Glutamatergic neuron (in vitro differentiated cells): ENCODE measurements around the gene DOCK10. TPM values are rescaled to one million over a fixed set of nuclear protein-coding genes. Genes with fewer than 3 reads are reported as not detected.

ENCODE experiments used
- DNase-seq: peaks from one replicate; pipeline ENCODE4 v3.0.0; 2022
- H3K27ac Mint-ChIP-seq: one replicate; pipeline ENCODE4 v1.8.0; 2020; ENCODE audit warnings: mild to moderate bottlenecking, mixed read lengths, inconsistent platforms; ENCODE audit not compliant: unreplicated experiment
- H3K27me3 Mint-ChIP-seq: one replicate; pipeline ENCODE4 v1.8.0; 2020; ENCODE audit warnings: mild to moderate bottlenecking, moderate library complexity, mixed read lengths, inconsistent platforms; ENCODE audit not compliant: unreplicated experiment
- H3K36me3 Mint-ChIP-seq: one replicate; pipeline ENCODE4 v1.8.0; 2020; ENCODE audit warnings: mild to moderate bottlenecking, mixed read lengths, inconsistent platforms; ENCODE audit not compliant: unreplicated experiment
- H3K4me1 Mint-ChIP-seq: one replicate; pipeline ENCODE4 v1.8.0; 2020; ENCODE audit warnings: mild to moderate bottlenecking, low read depth, mixed read lengths, inconsistent platforms; ENCODE audit not compliant: unreplicated experiment
- H3K4me3 Mint-ChIP-seq: one replicate; pipeline ENCODE4 v1.8.0; 2020; ENCODE audit warnings: mild to moderate bottlenecking, mixed read lengths, inconsistent platforms; ENCODE audit not compliant: unreplicated experiment
- H3K9me3 Mint-ChIP-seq: one replicate; pipeline ENCODE4 v1.8.0; 2020; ENCODE audit warnings: mild to moderate bottlenecking, moderate library complexity, mixed read lengths, inconsistent platforms; ENCODE audit not compliant: unreplicated experiment
- CTCF ChIP-seq: fragments of 200-600 bp; sonication (generic); IDR thresholded peaks from one replicate; pipeline ENCODE4 v1.5.0; 2021; ENCODE audit not compliant: partially characterized antibody, unreplicated experiment
- total RNA-seq: library from RNA; stranded (reverse); fragmentation: NEBNext Ultra II Directional; extraction: Animal tissue kit (Norgen Biotek cat#: 25700); gene quantifications from one replicate; pipeline ENCODE4 v1.2.1, GENCODE V29; 2021; ENCODE audit not compliant: unreplicated experiment

DOCK10 gene
- total RNA-seq, 1 donor from 2014 or later: 1.1 TPM

DNA sequence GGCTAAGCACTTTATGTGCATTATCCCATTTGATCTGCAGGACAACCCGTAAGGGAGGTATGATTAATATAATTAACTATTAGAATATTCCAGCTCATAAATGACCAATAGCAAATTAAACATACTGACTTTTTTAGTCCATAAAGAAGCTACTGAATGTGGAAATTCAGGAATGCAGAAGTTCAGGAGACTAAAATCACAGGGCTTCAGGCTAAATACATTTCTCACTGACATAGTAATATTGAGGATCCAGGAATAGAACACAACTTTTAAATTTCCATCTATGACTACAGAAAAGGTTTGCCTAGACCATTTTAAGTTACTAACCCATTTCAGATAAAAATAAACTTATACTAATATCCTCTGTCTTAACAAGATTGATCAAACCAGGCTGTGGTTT, 228.7 kb downstream of the DOCK10 start:
- TF ChIP-seq CTCF: no peak
- Mint-ChIP-seq H3K4me3 (no peak overlapping the region), H3K9me3 (no peaks in the 10 kb centered on the region), H3K27ac (no peak overlapping the region), H3K36me3 (no peaks in the 10 kb centered on the region), H3K4me1 (peaks cover 2% of the 10 kb centered on the region), H3K27me3 (no peaks in the 10 kb centered on the region)
- no peak for DNase-seq

DNA sequence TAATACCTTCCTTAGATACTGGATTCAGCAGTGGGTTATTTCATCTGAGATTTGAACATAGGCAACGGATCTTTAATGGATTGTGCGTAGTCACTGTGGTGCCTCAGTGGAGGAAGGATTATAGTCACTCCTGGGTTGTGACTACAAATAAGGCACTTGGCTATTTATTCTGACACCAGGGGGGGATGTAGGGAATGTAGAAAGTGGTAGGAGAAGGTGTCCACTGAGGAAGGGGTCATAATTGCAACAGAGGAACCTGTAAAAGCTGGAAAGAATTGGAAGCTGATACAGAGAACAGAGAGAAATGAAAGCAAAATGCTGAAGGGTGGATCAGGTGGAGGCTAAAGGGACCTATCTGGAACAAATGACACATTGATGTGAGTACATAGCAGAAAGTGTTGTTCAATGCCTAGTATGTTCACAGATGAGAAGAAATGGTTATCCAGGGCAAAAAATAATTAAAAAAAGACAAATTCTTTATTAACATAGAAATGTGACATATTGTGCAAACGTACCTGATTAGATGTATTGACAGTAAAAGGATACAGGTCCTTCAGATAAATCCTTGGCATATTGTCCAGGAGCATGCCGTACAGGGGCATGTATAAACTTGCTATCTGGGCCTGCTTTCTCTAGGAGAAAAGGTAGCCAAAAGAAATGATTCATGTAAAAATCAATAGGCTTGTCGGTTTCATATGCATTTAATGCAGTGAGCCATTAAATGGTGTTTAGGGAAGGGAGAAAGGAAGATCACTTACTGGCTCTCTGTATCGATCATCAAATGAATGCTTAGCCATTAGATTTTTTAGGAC, 234.9 kb downstream of the DOCK10 start:
- Mint-ChIP-seq H3K36me3 (no peaks in the 10 kb centered on the region), H3K27ac (no peak overlapping the region), H3K4me1 (peaks cover 2% of the 10 kb centered on the region), H3K9me3 (no peaks in the 10 kb centered on the region), H3K4me3 (no peak overlapping the region), H3K27me3 (no peaks in the 10 kb centered on the region)
- DNase-seq: no peak
- TF ChIP-seq CTCF: no peak

GRCh38 chr2:224803930-224804329, 238.3 kb downstream of the DOCK10 start:
- no peak overlapping the region for H3K27ac Mint-ChIP-seq
- DNase-seq: no peak
- H3K4me1 Mint-ChIP-seq: peaks cover 2% of the 10 kb centered on the region
- H3K36me3 Mint-ChIP-seq: no peaks in the 10 kb centered on the region
- H3K4me3 Mint-ChIP-seq: no peak overlapping the region
- TF ChIP-seq CTCF: no peak
- no peaks in the 10 kb centered on the region for H3K27me3 Mint-ChIP-seq
- H3K9me3 Mint-ChIP-seq: no peaks in the 10 kb centered on the region

DNA sequence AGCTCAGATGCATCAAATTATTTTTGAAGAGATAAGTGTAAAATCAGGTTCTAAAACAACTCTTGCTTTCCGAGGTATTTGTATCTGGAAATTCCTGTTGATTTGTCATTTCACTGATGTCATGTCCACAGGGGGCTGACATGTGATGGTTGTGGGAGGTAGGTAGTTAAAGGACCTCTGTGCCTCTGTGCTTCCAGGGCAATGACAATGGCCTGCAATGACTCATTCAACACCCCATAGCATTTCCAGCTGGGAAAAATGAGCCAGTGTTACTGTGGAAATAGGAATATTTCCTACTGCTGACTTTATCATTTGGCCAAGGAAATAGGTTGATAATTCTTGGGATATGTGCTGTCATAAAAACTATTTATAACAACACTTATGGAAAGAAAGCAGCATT, 239.9 kb downstream of the DOCK10 start:
- Mint-ChIP-seq H3K4me1 (peaks cover 2% of the 10 kb centered on the region), H3K4me3 (no peak overlapping the region), H3K36me3 (no peaks in the 10 kb centered on the region), H3K27me3 (no peaks in the 10 kb centered on the region), H3K9me3 (no peaks in the 10 kb centered on the region), H3K27ac (no peak overlapping the region)
- TF ChIP-seq CTCF: no peak
- DNase-seq: no peak

DNA sequence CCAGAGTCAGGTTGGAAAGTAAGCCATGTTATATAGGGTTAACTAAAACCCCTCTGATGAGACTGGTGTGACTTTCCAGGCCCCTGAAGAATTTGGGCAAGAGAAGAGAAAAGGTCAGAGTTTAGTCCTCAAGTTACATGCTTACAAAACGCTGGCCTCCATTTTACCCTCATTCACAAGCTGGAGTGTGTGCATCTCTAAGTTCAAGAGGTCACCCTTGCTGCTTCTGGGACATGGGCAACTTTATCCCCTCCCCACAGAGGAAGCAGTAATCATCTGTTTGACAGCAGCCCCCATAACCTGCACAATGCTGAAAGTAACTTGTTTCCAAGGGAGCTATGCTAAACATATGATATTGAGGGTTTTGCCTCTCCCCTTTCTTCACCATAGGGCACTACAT, 240.9 kb downstream of the DOCK10 start:
- Mint-ChIP-seq H3K4me1 (no peaks in the 10 kb centered on the region), H3K9me3 (no peaks in the 10 kb centered on the region), H3K4me3 (no peak overlapping the region), H3K27ac (no peak overlapping the region), H3K36me3 (no peaks in the 10 kb centered on the region), H3K27me3 (no peaks in the 10 kb centered on the region)
- no peak for TF ChIP-seq CTCF
- DNase-seq: no peak
